ENCODE data around the gene CNTNAP4. TPM values are rescaled to one million over a fixed set of nuclear protein-coding genes. Genes with fewer than 3 reads are reported as not detected.

The CNTNAP4 gene
- polyA plus RNA-seq, 2 of the 4 experiments (the other 2 are of a cell fraction) = not detected

DNA sequence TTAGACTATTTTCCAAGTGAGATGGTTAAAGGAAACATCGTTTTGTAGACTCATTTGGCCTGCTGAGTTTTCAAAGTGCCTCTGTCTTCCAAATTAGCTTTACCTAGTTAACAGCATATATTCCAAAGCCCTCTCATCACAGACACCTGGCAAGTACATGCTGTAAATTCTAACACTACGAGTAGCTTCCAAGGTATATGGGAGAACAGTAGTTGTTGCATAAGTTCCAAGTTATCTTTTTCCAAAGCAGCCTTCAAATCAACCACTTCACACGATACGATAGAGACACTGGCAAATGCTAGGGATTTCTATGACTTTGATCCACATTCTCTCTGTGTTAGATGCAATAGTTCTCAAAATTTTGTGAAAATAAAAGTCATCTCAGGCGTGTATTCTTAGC, 299.3 kb downstream of the CNTNAP4 start:
- Histone ChIP-seq H3K4me2 (no peak overlapping the region), H3K27ac (no peak overlapping the region), H3K4me3 (no peak overlapping the region), H3K9me3 (no peaks in the 10 kb centered on the region), H3K4me1 (no peaks in the 10 kb centered on the region)
- ChIA-PET POLR2A (no interaction called here), CTCF (interaction anchor here (0.8 kb wide), 1 partner anchor 26 kb away, joined by 3 read pairs; no protein-coding TSS in a partner anchor)
- FAIRE-seq (no peak), DNase-seq (ENCODE audit: low read depth in 1 of 2, low spot score in 1 of 2) (no peak), ATAC-seq (no peak)
- 15% methylated on average over 5 of the region's 5 CpGs for WGBS (ENCODE audit: missing lambda C conversion rate)
- TF ChIP-seq MAZ (IDR thresholded peaks at IDR 0.05; ENCODE audit: borderline replicate concordance, low read depth, low read length) (no peak), NFE2L2 (conservative IDR thresholded peaks at IDR 0.05; ENCODE audit: low read length) (no peak), HOXA7 (CRISPR knock-in tag; IDR thresholded peaks at IDR 0.05) (no peak), TFCP2L1 (CRISPR knock-in tag; IDR thresholded peaks at IDR 0.05) (no peak), ZNF302 (CRISPR knock-in tag; IDR thresholded peaks at IDR 0.05) (no peak), HEYL (CRISPR knock-in tag; IDR thresholded peaks at IDR 0.05) (no peak), CBX2 (IDR thresholded peaks at IDR 0.05; ENCODE audit: borderline replicate concordance, low read depth) (no peak), FOXS1 (CRISPR knock-in tag; IDR thresholded peaks at IDR 0.05) (no peak), HOXB5 (CRISPR knock-in tag; IDR thresholded peaks at IDR 0.05) (no peak), BHLHE40 (IDR thresholded peaks at IDR 0.05; ENCODE audit: low read depth, low read length) (no peak), SMC3 (IDR thresholded peaks at IDR 0.05) (no peak)
- TF ChIP-seq, protein P1, sequence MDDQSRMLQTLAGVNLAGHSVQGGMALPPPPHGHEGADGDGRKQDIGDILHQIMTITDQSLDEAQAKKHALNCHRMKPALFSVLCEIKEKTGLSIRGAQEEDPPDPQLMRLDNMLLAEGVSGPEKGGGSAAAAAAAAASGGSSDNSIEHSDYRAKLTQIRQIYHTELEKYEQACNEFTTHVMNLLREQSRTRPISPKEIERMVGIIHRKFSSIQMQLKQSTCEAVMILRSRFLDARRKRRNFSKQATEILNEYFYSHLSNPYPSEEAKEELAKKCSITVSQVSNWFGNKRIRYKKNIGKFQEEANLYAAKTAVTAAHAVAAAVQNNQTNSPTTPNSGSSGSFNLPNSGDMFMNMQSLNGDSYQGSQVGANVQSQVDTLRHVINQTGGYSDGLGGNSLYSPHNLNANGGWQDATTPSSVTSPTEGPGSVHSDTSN (IDR thresholded peaks at IDR 0.05) = no peak
- TF ChIP-seq, protein P2, sequence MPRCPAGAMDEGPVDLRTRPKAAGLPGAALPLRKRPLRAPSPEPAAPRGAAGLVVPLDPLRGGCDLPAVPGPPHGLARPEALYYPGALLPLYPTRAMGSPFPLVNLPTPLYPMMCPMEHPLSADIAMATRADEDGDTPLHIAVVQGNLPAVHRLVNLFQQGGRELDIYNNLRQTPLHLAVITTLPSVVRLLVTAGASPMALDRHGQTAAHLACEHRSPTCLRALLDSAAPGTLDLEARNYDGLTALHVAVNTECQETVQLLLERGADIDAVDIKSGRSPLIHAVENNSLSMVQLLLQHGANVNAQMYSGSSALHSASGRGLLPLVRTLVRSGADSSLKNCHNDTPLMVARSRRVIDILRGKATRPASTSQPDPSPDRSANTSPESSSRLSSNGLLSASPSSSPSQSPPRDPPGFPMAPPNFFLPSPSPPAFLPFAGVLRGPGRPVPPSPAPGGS (IDR thresholded peaks at IDR 0.05) = no peak
- TF ChIP-seq, protein P3, sequence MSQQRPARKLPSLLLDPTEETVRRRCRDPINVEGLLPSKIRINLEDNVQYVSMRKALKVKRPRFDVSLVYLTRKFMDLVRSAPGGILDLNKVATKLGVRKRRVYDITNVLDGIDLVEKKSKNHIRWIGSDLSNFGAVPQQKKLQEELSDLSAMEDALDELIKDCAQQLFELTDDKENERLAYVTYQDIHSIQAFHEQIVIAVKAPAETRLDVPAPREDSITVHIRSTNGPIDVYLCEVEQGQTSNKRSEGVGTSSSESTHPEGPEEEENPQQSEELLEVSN (IDR thresholded peaks at IDR 0.05; ENCODE audit: borderline replicate concordance, low read depth) = no peak

DNA sequence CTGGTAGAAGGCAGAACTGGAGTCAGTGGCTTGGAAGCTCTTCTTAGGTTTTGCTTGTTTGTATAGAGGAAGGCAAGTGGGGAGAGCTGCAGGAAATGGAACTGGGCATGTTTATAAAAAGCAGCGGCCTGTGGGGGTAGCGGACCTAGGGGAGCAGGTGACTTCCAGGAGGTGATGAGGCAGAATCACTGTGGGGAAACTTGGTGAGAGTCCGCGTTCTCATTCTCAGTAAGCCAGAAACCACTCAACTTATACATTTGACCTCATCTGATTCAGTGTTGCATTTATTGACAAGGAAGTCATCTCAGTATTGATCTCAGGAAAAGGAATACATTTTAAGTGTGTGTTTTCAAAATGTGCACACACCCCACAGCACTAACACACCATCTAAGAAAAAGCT, 299.8 kb downstream of the CNTNAP4 start:
- CTCF ChIA-PET = no interaction called here
- POLR2A ChIA-PET = no interaction called here

DNA sequence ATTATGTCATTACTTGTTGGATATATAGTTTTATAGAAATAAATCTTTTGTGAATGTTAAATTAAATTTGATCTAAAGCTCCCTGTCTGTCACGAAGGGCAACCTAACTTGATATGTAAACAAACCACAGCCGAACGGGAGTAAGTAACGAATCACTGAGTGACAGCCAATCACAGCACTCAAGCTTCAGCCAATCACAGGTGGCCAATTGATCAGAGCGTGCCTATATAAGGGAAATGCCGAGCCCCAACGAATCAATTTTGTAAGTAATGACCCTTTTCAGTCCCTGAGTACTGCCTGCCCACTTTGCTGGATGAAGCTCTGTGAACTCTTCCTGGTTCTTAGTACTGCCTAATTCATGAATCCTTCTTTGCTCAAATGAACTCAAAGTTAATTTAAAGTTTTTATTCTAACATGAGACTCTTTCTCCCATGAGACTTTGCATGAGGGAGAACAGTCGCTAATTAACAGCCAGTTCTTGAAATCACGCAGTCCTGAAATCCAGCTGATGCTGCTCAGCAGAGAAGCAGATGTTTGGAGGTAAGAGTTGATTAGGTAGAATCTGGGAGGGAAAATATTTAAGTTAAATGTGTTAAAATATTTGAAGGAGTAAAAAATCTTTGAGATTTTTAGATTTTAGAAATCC, 302.2 kb downstream of the CNTNAP4 start:
- CTCF ChIA-PET = no interaction called here
- Histone ChIP-seq H3K4me1 (no peaks in the 10 kb centered on the region), H3K9me3 (no peaks in the 10 kb centered on the region), H3K27ac (no peak overlapping the region), H3K4me2 (no peak overlapping the region), H3K4me3 (no peak overlapping the region)
- FAIRE-seq (no peak), ATAC-seq (no peak), DNase-seq (ENCODE audit: low read depth in 1 of 2, low spot score in 1 of 2) (no peak)
- 30% methylated on average over 9 of the region's 9 CpGs for WGBS (ENCODE audit: missing lambda C conversion rate)
- no peak for TF ChIP-seq PHF8 (IDR thresholded peaks at IDR 0.05; ENCODE audit: borderline replicate concordance, low read depth)
- TF ChIP-seq POLR2AphosphoS2 (conservative IDR thresholded peaks at IDR 0.05; ENCODE audit: low read length) = no peak
- TF ChIP-seq EP300 (IDR thresholded peaks at IDR 0.05) = no peak
- TF ChIP-seq SREBF2 (IDR thresholded peaks at IDR 0.05) = no peak
- TF ChIP-seq, protein P4, sequence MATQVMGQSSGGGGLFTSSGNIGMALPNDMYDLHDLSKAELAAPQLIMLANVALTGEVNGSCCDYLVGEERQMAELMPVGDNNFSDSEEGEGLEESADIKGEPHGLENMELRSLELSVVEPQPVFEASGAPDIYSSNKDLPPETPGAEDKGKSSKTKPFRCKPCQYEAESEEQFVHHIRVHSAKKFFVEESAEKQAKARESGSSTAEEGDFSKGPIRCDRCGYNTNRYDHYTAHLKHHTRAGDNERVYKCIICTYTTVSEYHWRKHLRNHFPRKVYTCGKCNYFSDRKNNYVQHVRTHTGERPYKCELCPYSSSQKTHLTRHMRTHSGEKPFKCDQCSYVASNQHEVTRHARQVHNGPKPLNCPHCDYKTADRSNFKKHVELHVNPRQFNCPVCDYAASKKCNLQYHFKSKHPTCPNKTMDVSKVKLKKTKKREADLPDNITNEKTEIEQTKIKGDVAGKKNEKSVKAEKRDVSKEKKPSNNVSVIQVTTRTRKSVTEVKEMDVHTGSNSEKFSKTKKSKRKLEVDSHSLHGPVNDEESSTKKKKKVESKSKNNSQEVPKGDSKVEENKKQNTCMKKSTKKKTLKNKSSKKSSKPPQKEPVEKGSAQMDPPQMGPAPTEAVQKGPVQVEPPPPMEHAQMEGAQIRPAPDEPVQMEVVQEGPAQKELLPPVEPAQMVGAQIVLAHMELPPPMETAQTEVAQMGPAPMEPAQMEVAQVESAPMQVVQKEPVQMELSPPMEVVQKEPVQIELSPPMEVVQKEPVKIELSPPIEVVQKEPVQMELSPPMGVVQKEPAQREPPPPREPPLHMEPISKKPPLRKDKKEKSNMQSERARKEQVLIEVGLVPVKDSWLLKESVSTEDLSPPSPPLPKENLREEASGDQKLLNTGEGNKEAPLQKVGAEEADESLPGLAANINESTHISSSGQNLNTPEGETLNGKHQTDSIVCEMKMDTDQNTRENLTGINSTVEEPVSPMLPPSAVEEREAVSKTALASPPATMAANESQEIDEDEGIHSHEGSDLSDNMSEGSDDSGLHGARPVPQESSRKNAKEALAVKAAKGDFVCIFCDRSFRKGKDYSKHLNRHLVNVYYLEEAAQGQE (IDR thresholded peaks at IDR 0.05) = no peak
- TF ChIP-seq, protein P1 (IDR thresholded peaks at IDR 0.05) = no peak
- POLR2A ChIA-PET = no interaction called here

More for the DNA sequence above, 299.8 kb downstream of the CNTNAP4 start:
- Histone ChIP-seq H3K27ac (no peak overlapping the region), H3K4me3 (no peak overlapping the region), H3K9me3 (no peaks in the 10 kb centered on the region), H3K4me1 (no peaks in the 10 kb centered on the region), H3K4me2 (no peak overlapping the region)
- WGBS (ENCODE audit: missing lambda C conversion rate) = 51% methylated on average over 4 of the region's 4 CpGs
- TF ChIP-seq, protein P2 (IDR thresholded peaks at IDR 0.05) = no peak
- TF ChIP-seq NPAS2 (CRISPR knock-in tag; IDR thresholded peaks at IDR 0.05; ENCODE audit: borderline replicate concordance) = no peak
- no peak for TF ChIP-seq RCOR1 (IDR thresholded peaks at IDR 0.05; ENCODE audit: low read depth, low read length)
- TF ChIP-seq RAD21 (conservative IDR thresholded peaks at IDR 0.05 in 1 of 2, IDR thresholded peaks at IDR 0.05 in 1 of 2) = no peak
- TF ChIP-seq GATA3 (IDR thresholded peaks at IDR 0.05; ENCODE audit: borderline replicate concordance) = no peak
- no peak for TF ChIP-seq JUNB (IDR thresholded peaks at IDR 0.05)
- no peak for TF ChIP-seq ZC3H11A (IDR thresholded peaks at IDR 0.05)
- TF ChIP-seq HEYL (CRISPR knock-in tag; IDR thresholded peaks at IDR 0.05) = no peak
- TF ChIP-seq MYC (IDR thresholded peaks at IDR 0.05; ENCODE audit: borderline replicate concordance, low read length) = no peak
- no peak for TF ChIP-seq ESRRA (IDR thresholded peaks at IDR 0.05; ENCODE audit: borderline replicate concordance, low read length)
- no peak for FAIRE-seq
- no peak for DNase-seq (ENCODE audit: low read depth in 1 of 2, low spot score in 1 of 2)
- no peak for ATAC-seq

All from A549 (cell line).